Small intestine (tissue), 7 donors: ENCODE data around the gene TWIST2. TPM values are rescaled to one million over a fixed set of nuclear protein-coding genes. Genes with fewer than 3 reads are reported as not detected.

ENCODE experiments used
- DNase-seq, 2 donors: peaks; one replicate each; pipeline versions ENCODE4 v3.0.0 to v3.0.0-alpha.2; 2013
- FAIRE-seq: peaks from 2 replicates; lab custom pipeline; 2012; peaks lifted over from hg19 to GRCh38; lab: Jason Lieb, UNC
- H3K27ac ChIP-seq, 3 donors: one replicate each; pipeline ENCODE4 v1.5.1; 2013; ENCODE audit warnings: low read length in 2 of 3, mild to moderate bottlenecking in 2 of 3, control low read depth in 1 of 3, inconsistent platforms in 1 of 3, low read depth in 1 of 3, moderate library complexity in 1 of 3
- H3K27me3 ChIP-seq, 3 donors: one replicate each; pipeline ENCODE4 v1.6.1; 2013; ENCODE audit warnings: low read length in 3 of 3, inconsistent platforms in 1 of 3; ENCODE audit not compliant: control insufficient read depth in 3 of 3, insufficient read depth in 3 of 3
- H3K36me3 ChIP-seq, 3 donors: one replicate each; pipeline ENCODE4 v1.6.1; 2013; ENCODE audit warnings: low read length in 3 of 3, inconsistent platforms in 1 of 3, low read depth in 1 of 3, mild to moderate bottlenecking in 1 of 3, moderate library complexity in 1 of 3; ENCODE audit not compliant: control insufficient read depth in 3 of 3, insufficient read depth in 2 of 3
- H3K4me1 ChIP-seq, 3 donors: one replicate each; pipeline ENCODE4 v1.6.1; 2013; ENCODE audit warnings: low read length in 2 of 3, inconsistent platforms in 1 of 3, low read depth in 1 of 3, mild to moderate bottlenecking in 1 of 3, moderate library complexity in 1 of 3; ENCODE audit not compliant: control insufficient read depth in 3 of 3, insufficient read depth in 2 of 3
- H3K4me3 ChIP-seq, 3 donors: one replicate each; pipeline ENCODE4 v1.5.1; 2013; ENCODE audit warnings: low read length in 3 of 3, control low read depth in 1 of 3, inconsistent platforms in 1 of 3, low read depth in 1 of 3, mild to moderate bottlenecking in 1 of 3, moderate library complexity in 1 of 3
- H3K9me3 ChIP-seq, 2 donors: one replicate each; pipeline ENCODE4 v1.6.1; 2013; ENCODE audit warnings: low read depth in 1 of 2, low read length in 1 of 2; ENCODE audit not compliant: control insufficient read depth in 2 of 2, insufficient read depth in 1 of 2
- WGBS, 3 donors: extraction: QIAGEN DNeasy Blood & Tissue Kit; methylation state at CpG; one replicate each; pipeline ENCODE4 v1.1.7; 2013; 5-methylcytosine and 5-hydroxymethylcytosine counted together
- polyA plus RNA-seq, 4 donors: library from polyadenylated mRNA; stranded (reverse) in 3 of 4; unstranded in 1 of 4; fragments of 200-250 nt in 3 of 4; fragments of 120-200 nt in 1 of 4; gene quantifications; one replicate each; pipeline versions ENCODE4 v1.2.1 to v1.2.3, GENCODE V29; 2013
- donor health status: healthy with polysubstance abuse.
- donor health status: control.
- donor health status: control.
- donor health status: Bipolar disorder and iron deficiency.
- donor health status: healthy.

The TWIST2 gene
- polyA plus RNA-seq, 4 donors, result 1.7 to 7.9 (median 3.0) TPM; not detected in 1

DNA sequence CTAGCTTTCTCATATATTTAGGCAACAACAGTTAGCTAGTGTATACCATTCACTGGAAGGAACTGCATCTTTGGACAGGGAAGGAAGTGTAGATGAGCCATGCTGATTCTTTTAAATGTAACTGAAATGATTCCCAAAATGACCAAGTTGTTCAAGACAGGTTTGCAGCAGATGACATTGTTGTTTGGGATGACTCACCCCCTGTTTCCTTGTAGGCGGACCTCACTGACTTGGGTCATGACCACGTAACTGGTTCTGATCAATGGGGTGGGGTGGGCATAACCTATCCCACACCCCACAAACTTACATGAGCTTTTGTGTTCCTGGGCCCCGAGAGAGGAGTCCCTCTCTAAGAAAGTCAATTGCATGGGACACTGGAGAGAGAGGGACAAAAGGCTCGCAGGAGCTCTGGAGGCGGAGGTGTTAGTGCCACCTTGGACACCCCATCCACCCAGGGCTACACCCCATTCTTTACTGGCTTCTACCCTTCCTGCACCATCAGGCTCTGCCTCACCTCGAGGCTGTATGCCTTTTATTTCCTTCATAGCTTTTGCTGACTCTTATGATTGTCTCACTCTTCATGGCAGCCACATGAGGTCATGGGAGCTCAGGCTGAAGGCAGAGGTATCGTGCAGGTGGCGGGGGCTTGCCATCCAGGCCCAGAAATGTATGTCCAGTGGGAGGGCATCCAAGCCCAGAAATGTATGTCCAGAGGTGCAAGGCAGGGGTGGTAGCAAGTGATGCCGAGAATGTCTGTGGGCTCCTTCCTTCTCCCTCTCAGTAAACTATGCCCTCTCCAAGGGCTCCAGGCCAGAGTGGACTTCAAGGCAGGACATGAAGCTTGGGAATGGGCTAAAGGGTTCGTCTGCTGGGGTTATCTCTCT, 108.0 kb downstream of the TWIST2 start:
- Histone ChIP-seq H3K27me3 (peaks cover 0 to 5% (median 2%) of the 10 kb centered on the region in 3 donors), H3K9me3 (no peaks in the 10 kb centered on the region), H3K36me3 (no peaks in the 10 kb centered on the region), H3K4me1 (no peaks in the 10 kb centered on the region), H3K27ac (no peak overlapping the region), H3K4me3 (no peak overlapping the region)
- DNase-seq (no peak), FAIRE-seq (no peak)
- WGBS, 3 donors, result 71 to 83% (median 79%) methylated on average over 10 of the region's 10 CpGs

DNA sequence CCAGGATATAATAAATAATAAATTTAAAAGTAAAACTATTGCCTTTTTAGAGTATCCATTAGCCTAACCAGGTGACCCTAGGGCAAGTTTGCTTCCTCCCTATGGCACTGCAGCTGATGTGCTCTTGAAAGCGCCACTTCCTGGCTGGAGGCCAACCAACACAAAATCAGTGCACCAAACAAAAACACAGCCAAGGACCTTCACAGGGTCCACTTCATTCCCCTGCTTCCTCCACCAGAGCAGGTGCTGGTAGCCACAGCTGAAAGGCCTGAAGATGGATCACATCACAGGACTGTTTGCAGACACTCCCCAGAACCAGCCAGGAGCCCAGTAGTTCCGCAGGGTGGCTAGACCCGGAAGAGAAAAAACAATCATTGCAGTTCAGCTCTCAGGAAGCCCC, 108.8 kb downstream of the TWIST2 start:
- no peak overlapping the region for H3K4me3 ChIP-seq
- no peak for FAIRE-seq
- WGBS, 3 donors, result 27 to 64% (median 57%) methylated on average over 3 of the region's 3 CpGs
- H3K9me3 ChIP-seq, result no peaks in the 10 kb centered on the region
- DNase-seq, result no peak
- H3K4me1 ChIP-seq, result no peaks in the 10 kb centered on the region
- no peak overlapping the region for H3K27ac ChIP-seq
- peaks cover 0 to 5% (median 2%) of the 10 kb centered on the region in 3 donors for H3K27me3 ChIP-seq
- H3K36me3 ChIP-seq, result no peaks in the 10 kb centered on the region
